HG03575 (cell line): Measurements from ENCODE around the gene TBC1D20.
"Not testable (repeated sequence)": the region's sequence is repeated elsewhere in the genome, so short reads cannot be mapped to it uniquely, and the experiment has no call there.

Experiments
- ATAC-seq: cut with Tn5 transposase; IDR thresholded peaks from one replicate; pipeline ENCODE4 v1.9.1; 2021; ENCODE audit not compliant: unreplicated experiment, insufficient number of reproducible peaks, low FRiP score; ENCODE audit errors: extremely low read depth

Gene TBC1D20

DNA sequence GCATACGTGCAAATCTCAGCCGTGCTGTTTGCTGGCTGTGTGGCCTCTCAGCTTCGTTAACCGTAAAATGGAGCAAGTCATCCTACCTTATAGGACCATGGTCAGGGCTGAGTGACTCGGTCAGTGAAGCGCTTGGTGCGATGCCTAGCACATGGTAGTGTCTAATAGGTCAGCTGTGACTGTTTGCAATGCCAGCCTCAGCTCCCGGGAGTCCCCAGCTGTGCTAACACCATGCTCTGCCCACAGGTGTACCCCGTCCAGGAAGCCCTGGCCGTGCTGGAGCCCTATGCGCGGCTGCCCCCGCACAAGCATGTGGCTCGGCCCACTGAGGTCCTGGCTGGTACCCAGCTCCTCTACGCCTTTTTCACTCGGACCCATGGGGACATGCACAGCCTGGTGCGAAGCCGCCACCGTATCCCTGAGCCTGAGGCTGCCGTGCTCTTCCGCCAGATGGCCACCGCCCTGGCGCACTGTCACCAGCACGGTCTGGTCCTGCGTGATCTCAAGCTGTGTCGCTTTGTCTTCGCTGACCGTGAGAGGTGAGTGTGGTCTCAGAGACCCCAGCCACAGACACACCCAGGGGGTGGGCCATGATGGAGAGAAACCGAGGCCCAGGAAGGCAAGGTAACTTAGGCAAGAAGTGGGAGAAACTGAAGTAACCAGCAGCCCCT is 71.2 kb downstream of the TBC1D20 start:
- ATAC-seq: no peak

DNA sequence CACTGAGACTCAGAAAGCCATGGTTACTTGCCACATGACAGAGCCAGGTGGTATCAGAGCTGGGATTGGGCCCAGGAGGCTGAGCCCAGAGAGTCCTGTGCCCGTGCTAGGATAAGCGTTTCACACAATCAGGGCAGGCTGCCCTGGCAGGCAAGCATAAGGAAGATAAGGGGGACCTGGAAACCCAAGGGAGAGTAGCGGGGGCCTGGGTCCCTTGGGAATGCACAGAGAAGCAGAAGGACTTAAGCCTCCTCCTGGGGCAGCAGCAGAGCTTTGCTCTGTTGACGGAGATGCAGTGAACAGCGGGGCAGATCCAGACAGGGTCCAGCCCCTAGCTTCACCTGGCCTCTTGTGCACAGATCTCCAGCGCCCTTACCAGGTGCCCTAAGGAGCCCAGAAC is 73.1 kb downstream of the TBC1D20 start:
- no peak for ATAC-seq

DNA sequence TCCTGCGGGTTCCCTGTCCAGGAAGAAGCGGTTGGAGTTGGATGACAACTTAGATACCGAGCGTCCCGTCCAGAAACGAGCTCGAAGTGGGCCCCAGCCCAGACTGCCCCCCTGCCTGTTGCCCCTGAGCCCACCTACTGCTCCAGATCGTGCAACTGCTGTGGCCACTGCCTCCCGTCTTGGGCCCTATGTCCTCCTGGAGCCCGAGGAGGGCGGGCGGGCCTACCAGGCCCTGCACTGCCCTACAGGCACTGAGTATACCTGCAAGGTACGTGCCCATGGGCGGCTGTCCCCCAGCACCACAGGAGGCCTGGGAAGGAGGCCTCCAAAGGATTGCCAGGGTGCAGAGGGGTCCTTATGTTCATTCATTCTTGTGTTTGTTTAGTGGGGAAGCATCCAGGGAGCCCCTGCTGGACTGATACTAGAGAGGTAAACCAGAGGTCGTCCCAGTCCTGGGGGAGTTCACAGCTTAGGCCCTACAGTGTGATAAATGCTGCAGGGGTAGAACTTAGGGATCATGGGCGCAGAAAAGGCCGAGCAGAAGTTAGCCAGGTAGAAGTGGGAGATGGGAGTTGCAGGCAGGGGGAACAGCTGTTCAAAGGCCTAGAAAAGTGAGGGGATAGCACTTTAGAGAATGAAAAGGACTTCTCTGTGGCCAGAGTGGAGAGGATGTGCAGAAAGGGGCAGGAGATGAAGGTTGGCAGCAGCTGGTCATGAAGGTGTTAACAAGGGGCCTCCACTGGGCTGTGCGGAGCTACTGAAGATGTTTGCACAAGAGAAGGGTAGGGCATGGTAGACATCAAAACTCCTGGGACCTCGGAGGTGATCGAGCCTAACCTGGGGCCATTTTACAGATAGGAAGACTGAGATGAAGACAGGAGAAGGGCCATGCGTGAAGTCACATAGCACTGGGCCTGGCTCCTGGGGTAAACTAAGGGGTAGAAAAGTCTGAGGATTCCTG is 74.0 kb downstream of the TBC1D20 start:
- no peak for ATAC-seq

- no peak for ATAC-seq
These were observed 74.8 kb downstream of the TBC1D20 start for GRCh38 chr20:387520-387919.

DNA sequence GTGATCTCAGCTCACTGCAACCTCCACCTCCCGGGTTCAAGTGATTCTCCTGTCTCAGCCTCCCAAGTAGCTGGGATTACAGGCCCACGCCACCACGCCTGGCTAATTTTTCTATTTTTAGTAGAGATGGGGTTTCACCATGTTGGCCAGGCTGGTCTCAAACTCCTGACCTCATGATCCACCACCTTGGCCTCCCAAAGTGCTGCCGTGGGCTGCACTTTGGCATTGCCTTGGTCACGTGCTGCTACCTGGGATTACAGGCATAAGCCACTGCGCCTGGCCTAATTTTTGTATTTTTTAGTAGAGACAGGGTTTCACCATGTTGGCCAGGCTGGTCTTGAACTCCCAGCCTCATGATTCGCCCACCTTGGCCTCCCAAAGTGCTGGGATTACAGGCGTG is 75.7 kb downstream of the TBC1D20 start:
- not testable (repeated sequence) for ATAC-seq
